Gastroesophageal sphincter (tissue), 4 donors: Measurements from ENCODE around the gene E2F1. TPM values are rescaled to one million over a fixed set of nuclear protein-coding genes. Genes with fewer than 3 reads are reported as not detected.

Source experiments
- ATAC-seq: fragments of 150-250 bp; one replicate; pipeline ENCODE4 v1.9.1; 2016; ENCODE audit warnings: mild to moderate bottlenecking, moderate library complexity
- H3K27ac ChIP-seq, 4 donors: fragments of 200-600 bp; sonication (generic) in 3 of 4; 1 replicate in 3 of 4; 2 replicates in 1 of 4; pipeline ENCODE4 v1.5.1; 2016 to 2019
- H3K27me3 ChIP-seq: fragments of 200-600 bp; sonication (generic); one replicate; pipeline ENCODE4 v1.5.1; 2019
- H3K36me3 ChIP-seq, 2 donors: fragments of 200-600 bp; sonication (generic); one replicate each; pipeline ENCODE4 v1.5.1; 2019; ENCODE audit warnings: control low read depth in 1 of 2
- H3K4me1 ChIP-seq, 3 donors: fragments of 200-600 bp; sonication (generic); 1 replicate in 2 of 3; 2 replicates in 1 of 3; pipeline ENCODE4 v1.5.1; 2016 to 2019; ENCODE audit warnings: control low read depth in 2 of 3
- H3K4me3 ChIP-seq, 2 donors: fragments of 200-600 bp; sonication (generic); one replicate each; pipeline ENCODE4 v1.5.1; 2019; ENCODE audit warnings: mild to moderate bottlenecking in 1 of 2, moderate library complexity in 1 of 2
- H3K9me3 ChIP-seq, 3 donors: fragments of 200-600 bp; sonication (generic); one replicate each; pipeline ENCODE4 v1.5.1; 2017 to 2019; ENCODE audit warnings: control low read depth in 2 of 3
- EP300 ChIP-seq: sonication (generic); formaldehyde crosslinking; IDR thresholded peaks from one replicate; pipeline ENCODE4 v1.6.1; 2017; ENCODE audit warnings: antibody characterized with exemption, mild to moderate bottlenecking
- POLR2A ChIP-seq, 2 donors: fragments of 450-650 bp; IDR thresholded peaks; one replicate each; pipeline ENCODE4 v1.6.1; 2017; ENCODE audit warnings: antibody characterized with exemption in 2 of 2, mild to moderate bottlenecking in 2 of 2, moderate library complexity in 1 of 2
- POLR2AphosphoS5 ChIP-seq: sonication (generic); formaldehyde crosslinking; IDR thresholded peaks from one replicate; pipeline ENCODE4 v1.6.1; 2017; ENCODE audit warnings: antibody characterized with exemption
- WGBS, 2 donors: methylation state at CpG; one replicate each; pipeline ENCODE4 v1.1.5; 2018; ENCODE audit warnings: low coverage in 1 of 2; 5-methylcytosine and 5-hydroxymethylcytosine counted together
- total RNA-seq, 4 donors: library from RNA; depleted of rRNA; stranded (reverse); fragments of >200 nt; gene quantifications; one replicate each; pipeline ENCODE4 v1.1.0, GENCODE V29; 2016
- TF ChIP-seq, protein P1 (sequence below), 4 experiments: fragments of 200-600 bp in 2 of 4; fragments of 450-650 bp in 2 of 4; sonication (generic) in 1 of 4; IDR thresholded peaks; one replicate each; pipeline ENCODE4 v1.5.1; 2017 to 2019; ENCODE audit warnings: antibody characterized with exemption in 4 of 4, mild to moderate bottlenecking in 2 of 4, moderate library complexity in 2 of 4

E2F1 gene
- total RNA-seq, 4 donors from 2014 or later: 0.57 to 4.4 (median 1.5) TPM

DNA sequence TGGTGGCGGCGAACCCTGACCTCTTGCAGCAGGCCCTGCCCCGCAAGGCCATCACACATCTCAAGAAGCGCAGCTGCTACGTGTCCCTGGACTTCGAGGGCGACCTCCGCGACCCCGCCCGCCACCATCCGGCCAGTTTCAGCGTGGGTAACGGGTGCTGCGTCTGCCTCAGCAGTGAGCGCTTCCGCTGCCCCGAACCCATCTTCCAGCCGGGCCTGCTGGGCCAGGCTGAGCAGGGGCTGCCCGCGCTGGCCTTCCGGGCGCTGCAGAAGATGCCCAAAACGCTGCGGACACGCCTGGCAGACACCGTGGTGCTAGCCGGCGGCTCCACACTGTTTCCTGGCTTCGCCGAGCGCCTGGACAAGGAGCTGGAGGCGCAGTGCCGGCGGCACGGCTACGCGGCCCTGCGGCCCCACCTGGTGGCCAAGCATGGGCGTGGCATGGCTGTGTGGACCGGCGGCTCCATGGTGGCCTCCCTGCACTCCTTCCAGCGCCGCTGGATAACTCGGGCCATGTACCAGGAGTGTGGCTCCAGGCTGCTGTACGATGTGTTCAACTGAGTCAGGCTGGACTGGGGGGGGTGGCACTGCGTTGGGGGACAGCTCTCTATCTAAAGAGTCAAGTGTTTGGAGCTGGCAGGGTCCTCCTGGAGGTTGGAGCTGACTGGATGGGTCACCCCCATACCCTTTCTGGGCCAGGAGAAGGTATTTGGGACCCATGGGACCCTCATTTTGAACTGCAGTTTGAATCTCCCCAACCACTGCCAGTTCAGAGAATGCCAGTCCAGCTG, 18.3 kb downstream of the E2F1 start:
- WGBS, 2 donors: no CpG with 5 or more reads among the region's 47 CpGs
- H3K36me3 ChIP-seq: peaks cover 0 to 36% of the 10 kb centered on the region in 2 donors
- peak; percentile 65 for ATAC-seq
- H3K4me3 ChIP-seq: peak overlapping the region; percentile 24 to 69
- no peaks in the 10 kb centered on the region for H3K9me3 ChIP-seq
- H3K27me3 ChIP-seq: no peaks in the 10 kb centered on the region
- peak overlapping the region; percentile 36 to 96 (median 92) for H3K27ac ChIP-seq
- TF ChIP-seq, protein P1, sequence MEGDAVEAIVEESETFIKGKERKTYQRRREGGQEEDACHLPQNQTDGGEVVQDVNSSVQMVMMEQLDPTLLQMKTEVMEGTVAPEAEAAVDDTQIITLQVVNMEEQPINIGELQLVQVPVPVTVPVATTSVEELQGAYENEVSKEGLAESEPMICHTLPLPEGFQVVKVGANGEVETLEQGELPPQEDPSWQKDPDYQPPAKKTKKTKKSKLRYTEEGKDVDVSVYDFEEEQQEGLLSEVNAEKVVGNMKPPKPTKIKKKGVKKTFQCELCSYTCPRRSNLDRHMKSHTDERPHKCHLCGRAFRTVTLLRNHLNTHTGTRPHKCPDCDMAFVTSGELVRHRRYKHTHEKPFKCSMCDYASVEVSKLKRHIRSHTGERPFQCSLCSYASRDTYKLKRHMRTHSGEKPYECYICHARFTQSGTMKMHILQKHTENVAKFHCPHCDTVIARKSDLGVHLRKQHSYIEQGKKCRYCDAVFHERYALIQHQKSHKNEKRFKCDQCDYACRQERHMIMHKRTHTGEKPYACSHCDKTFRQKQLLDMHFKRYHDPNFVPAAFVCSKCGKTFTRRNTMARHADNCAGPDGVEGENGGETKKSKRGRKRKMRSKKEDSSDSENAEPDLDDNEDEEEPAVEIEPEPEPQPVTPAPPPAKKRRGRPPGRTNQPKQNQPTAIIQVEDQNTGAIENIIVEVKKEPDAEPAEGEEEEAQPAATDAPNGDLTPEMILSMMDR (IDR thresholded peaks at IDR 0.05): peak in 3 of 4 experiments; percentile 89 to 99 (median 92)
- TF ChIP-seq POLR2A (IDR thresholded peaks at IDR 0.05): no peak
- peaks cover 0 to 90% (median 26%) of the 10 kb centered on the region in 3 donors for H3K4me1 ChIP-seq

DNA sequence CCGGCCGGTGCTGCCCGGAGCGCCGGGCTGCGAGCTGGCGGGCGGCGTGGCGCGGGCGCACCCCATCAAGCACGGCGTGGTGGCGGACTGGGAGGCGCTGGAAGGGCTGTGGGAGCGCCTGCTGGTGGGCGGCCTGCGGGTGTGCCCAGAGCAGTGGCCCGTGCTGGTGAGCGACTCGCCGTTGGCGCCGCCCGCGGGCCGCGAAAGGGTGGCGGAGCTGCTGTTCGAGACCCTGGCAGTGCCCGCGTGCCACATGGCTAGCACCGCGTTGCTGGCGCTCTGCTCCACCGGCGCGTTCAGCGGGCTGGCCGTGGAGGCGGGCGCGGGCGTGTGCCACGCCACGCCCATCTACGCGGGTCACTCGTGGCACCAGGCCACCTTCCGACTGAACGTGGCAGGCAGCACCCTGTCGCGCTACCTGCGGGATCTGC, 18.9 kb downstream of the E2F1 start:
- peak overlapping the region; percentile 36 to 96 (median 92) for H3K27ac ChIP-seq
- H3K4me3 ChIP-seq: peak overlapping the region; percentile 24 to 69
- peak; percentile 29 for ATAC-seq
- H3K36me3 ChIP-seq: peaks cover 0 to 36% of the 10 kb centered on the region in 2 donors
- no peaks in the 10 kb centered on the region for H3K9me3 ChIP-seq
- no CpG with 5 or more reads among the region's 55 CpGs for WGBS, 2 donors
- H3K27me3 ChIP-seq: no peaks in the 10 kb centered on the region
- H3K4me1 ChIP-seq: peaks cover 0 to 90% (median 20%) of the 10 kb centered on the region in 3 donors
- TF ChIP-seq EP300 (no peak), POLR2A (IDR thresholded peaks at IDR 0.05) (peak in 1 of 2 donors; percentile 17), POLR2AphosphoS5 (peak; percentile 18)

DNA sequence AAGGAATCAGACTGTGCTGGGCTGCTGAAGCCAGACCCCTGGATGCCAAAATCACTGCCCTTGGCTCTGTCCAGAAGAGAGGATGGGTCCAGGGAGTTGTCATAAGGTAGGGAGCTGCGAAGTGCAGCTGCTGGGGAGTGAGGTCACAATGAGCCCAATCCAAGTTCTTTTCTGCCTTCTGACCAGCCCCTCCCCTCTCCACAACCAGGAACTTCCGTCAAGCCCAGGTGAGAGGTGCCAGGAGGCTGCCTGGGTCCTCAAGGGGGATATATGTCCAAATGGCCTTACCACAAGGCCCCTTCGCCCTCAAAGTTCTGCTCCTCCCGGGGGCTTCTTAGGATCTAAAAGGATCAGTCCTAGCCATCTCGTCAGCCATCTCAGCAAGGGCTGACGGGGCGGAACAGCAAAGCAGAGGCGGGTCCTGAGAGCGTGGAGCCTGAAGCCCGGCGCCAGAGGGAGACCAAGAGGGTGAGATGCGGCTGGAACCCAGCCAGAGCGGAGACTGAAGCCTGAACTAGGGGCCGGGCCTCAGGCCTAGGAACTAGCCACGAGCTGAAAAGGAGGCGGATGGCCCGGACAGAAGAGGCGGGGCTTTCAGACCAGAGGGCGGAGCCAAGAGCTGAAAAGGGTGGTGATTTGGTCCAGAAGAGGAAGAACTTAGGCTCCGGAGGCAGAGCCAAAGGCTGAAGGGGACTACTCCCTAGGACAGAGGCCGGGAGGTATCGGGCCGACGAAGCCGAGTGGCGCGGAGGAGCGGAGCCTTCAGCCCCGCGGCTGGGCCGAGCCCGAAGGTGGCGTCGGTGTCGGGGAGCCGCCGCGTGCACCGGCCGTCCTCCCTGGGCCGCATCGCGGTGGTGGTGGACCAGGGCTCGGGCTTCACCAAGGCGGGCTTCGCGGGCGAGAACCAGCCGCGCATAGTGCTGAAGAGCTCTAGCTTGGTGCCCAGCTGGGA, 19.6 kb downstream of the E2F1 start, which contains the start of gene ACTL10:
TSS of gene ACTL10 (plus strand) at position 651 of the 952 bp plus-strand sequence. CDS start 555 bp downstream, outside the sequence.
- H3K9me3 ChIP-seq: no peaks in the 10 kb centered on the region
- TF ChIP-seq POLR2A (IDR thresholded peaks at IDR 0.05): peak; percentile 59 to 67
- no peak for TF ChIP-seq EP300
- peak; percentile 70 for TF ChIP-seq POLR2AphosphoS5
- TF ChIP-seq, protein P1 (IDR thresholded peaks at IDR 0.05): peak in 3 of 4 experiments; percentile 40 to 50 (median 47)
- peaks cover 0 to 34% of the 10 kb centered on the region in 2 donors for H3K36me3 ChIP-seq
- peak within 1 kb of the TSS; percentile 85 to 96 (median 92) for H3K27ac ChIP-seq
- no peaks in the 10 kb centered on the region for H3K27me3 ChIP-seq
- peak; percentile 88 for ATAC-seq
- peak within 1 kb of the TSS; percentile 24 to 69 for H3K4me3 ChIP-seq
- H3K4me1 ChIP-seq: peaks cover 0 to 87% (median 17%) of the 10 kb centered on the region in 3 donors
- 0% methylated on average over 1 to 3 of the region's 50 CpGs for WGBS, 2 donors

DNA sequence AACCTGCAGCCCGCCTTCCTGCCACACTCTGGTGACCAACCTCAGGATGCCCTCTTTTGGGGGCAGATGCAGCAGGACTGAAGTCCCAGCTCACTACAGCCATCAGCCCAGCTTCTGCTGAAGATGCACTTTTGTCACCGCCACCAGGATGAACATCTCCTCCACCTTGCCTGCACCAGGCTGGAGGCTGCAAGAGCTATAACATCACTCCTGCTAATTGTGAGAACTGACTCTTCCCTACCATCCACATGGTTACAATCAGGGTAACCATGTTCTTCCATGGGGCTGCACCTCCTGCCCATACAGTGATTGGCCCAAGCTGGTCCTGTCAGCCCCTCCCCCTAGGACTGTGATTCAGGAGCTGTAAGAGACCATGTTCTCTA, 21.4 kb downstream of the E2F1 start:
- 100% methylated on average over 1 of the region's 2 CpGs for WGBS, 2 donors
- ATAC-seq: no peak
- peak overlapping the region in 3 of 4 donors; percentile 89 to 93 (median 91) for H3K27ac ChIP-seq
- H3K4me1 ChIP-seq: peaks cover 0 to 69% (median 17%) of the 10 kb centered on the region in 3 donors
- TF ChIP-seq, protein P1 (IDR thresholded peaks at IDR 0.05): no peak
- TF ChIP-seq POLR2A (IDR thresholded peaks at IDR 0.05) (no peak), POLR2AphosphoS5 (no peak), EP300 (no peak)
- H3K4me3 ChIP-seq: no peak overlapping the region
- H3K36me3 ChIP-seq: peaks cover 0 to 28% of the 10 kb centered on the region in 2 donors
- no peaks in the 10 kb centered on the region for H3K27me3 ChIP-seq
- no peaks in the 10 kb centered on the region for H3K9me3 ChIP-seq
